HG03575 (cell line): ENCODE data around the gene CNTNAP2.

Source experiments
- ATAC-seq: cut with Tn5 transposase; IDR thresholded peaks from one replicate; pipeline ENCODE4 v1.9.1; 2021; ENCODE audit not compliant: unreplicated experiment, insufficient number of reproducible peaks, low FRiP score; ENCODE audit errors: extremely low read depth

Gene CNTNAP2

GRCh38 chr7:147829016-147829415, 1712.4 kb downstream of the CNTNAP2 start:
- no peak for ATAC-seq

GRCh38 chr7:147833557-147833956, 1717.0 kb downstream of the CNTNAP2 start:
- ATAC-seq: no peak

DNA sequence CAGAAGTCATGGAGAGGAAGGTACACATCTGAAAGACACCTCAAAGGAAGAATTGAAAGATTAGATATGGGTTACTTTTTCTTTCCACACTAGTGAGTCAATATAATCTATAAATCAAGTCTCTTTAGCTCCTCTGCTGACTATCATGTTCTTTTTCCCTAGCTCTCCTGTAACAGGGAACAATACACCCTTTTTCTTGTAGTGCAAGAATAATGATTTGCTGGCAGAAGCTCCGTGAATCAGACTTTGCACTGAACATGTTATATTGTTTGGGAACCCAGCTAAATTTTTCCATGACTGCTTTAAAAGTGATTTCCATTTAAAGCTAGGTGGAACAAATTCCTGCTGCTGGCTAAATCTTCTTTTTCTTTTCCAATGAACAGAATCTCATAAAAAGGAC, 1717.4 kb downstream of the CNTNAP2 start:
- no peak for ATAC-seq

DNA sequence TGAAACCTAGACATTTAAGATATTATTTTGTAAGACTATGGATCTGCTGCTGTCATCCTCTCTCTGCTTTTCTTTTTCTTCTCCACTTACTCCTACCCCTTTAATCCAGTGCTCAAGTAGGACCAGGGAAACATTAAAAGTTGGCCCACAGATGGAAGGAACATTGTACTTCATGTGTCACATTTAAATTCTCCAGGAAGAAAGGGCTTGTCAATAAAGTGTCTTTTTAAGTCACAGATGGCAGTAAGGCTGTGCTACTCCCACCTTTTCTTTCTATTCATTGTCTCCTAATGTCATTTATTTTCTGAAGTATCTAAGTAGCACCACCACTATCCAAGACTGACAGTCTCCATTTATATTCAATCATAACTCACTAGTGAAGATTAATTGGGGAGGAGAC, 1736.2 kb downstream of the CNTNAP2 start:
- ATAC-seq: no peak

DNA sequence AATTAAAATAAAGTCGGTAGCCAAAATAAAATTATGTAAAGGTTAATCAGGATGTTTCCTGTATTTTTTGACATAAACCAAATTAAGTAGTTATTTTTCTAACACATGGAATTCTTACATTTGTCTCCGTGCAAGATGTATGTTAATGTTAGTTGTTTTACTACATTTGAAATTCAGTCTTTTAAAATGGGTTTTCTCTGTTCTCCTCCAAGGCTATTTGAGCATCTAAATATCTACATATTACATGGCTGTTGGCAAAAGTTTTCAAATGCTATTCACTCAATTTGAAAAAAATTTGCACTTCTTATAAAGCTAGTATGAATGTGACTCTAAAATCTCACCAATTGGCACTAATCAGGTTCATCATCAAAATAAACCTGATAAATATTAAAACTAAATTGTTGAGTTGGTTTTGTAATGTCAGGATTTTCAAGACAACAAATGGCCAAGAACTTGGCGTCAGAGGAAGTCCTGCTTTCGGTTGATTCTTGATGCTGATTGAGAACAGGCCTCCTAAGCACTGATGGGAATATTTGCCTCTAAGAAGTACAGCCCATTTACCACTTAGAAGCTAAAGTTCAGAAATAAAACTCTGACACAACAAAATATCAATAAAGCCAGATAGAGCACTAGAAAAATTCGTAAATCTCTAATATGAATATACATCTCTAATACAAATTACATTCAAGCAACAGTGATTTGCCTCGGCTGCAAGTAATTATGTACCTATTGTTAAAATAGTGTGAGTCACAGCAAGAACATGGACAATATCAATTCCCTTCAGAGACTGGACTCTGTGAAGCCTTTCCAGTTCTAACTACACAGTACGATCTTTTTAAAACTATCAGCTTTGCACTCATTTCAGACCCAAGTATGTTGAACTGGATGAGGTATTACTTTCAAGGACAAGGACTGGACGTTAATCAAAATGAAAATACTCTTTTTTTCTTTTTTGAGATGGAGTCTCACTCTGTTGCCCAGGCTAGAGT, 1740.8 kb downstream of the CNTNAP2 start:
- ATAC-seq: no peak

DNA sequence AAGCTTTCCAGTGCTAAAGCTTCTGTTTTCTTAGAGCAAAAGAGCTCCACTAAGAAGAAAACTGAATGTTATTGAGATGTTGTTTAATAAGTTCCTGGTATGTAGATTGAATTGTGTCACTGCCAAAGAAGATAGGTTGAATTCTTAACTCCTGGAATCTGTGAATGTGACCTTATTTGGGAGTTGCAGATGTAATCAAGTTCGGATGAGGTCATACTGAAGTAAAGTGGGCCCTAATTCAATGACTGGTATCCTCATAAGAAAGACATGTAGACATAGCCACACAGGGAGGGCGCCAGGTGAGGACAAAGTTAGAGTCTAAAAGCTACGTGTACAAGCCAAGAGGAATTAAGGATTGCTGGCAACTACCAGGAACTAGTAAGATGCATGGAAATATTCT, 1741.8 kb downstream of the CNTNAP2 start:
- no peak for ATAC-seq

DNA sequence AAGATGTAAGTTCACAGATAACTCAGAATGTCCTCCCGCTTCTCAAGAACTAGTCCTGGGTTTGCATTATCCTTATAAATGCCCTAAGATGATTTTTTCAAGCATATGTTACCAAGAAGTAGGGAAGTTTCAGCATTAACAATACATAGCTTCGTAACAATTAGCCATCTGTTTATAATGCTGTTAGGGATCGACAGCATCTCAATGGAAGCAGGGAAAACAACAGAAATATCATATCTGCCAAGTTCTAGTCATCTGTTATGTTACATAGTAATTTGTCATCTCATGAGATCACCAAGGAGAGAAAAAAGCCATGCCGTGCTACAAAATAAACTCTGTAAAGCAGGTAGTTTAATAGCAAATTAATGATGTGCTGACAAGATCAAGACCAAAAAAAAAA, 1742.4 kb downstream of the CNTNAP2 start:
- no peak for ATAC-seq

DNA sequence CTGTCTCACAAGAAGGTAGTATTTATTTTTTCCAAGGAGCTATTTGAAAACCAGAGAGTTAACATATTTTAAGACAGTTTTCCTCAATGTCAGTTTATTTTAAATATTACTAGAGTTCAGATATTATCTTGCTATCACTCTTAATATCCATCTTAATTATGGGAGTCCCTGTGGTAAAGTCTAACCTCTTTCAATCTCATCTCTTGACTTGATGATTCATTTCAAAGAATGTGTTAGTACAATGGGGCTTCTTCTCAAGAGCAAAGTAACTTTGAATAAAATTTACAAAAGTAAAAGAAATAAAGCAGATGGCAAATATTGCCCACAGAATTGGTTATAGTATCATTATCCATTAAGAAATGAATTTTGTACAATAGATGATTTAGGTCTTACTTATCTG, 1742.9 kb downstream of the CNTNAP2 start:
- no peak for ATAC-seq

DNA sequence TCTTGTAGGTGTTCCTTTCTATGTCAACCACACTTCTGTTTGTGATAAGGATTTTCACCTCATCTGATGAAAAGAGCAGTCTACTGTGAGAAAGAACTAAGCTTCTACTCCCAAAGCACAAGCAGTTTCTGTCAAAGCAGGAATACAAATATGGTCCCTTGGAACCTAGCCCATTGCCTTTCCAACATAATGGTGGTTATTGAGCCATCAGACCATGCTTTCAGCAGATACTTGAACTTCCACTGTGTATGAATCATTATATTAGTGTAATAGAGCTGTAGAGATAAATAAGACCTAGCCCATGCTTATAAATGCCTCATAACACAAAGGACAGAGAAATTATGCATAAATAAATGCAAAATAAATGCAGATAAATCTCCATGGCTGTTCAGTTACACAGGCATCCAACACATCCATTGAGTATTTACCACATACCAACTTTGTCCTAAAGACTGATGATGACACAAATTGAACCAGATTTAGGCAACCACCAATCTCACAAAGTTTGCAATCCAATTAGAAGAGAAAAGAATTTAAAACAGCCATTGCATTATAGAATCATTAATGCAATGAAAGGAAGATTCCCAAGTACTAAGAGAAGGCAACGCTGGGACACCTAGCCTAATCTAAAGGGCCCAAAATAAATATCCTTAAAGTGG, 1744.6 kb downstream of the CNTNAP2 start:
- ATAC-seq: no peak

DNA sequence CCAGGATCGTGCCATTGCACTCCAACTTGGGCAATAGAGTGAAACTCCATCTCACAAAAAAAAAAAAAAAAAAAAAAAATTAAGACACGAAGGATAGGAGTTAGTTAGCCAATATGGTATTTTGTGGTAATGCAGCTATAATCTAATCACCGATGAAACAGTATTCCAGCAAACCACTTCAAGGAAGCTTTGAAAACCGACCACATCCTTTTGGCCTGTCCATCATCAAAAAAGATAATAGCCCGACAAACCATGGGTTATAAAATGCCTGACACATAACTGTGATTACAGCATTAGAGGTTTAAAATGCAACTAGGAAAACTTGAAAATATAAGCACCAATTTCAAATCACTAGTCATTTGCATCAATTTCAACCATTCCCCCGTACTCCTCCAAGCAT, 1745.3 kb downstream of the CNTNAP2 start:
- no peak for ATAC-seq

DNA sequence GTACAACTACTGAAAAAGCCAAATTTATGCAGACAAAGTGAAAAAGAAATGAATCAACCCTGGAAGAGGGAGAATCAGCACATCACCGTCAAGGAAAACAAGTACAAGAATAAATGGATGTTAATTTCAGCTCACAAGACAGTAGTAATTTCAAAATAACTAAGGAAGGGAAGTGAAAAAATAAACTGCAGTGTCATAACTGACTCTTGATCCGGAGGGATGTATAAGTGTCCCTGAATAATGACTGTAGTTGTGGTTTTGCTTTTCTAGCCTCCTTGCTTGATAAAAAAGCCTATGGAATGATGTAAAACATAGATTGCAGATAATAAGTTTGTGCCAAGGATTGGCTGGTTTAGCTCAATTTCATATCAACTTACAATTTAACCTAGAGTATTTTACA, 1752.9 kb downstream of the CNTNAP2 start:
- ATAC-seq: no peak

- ATAC-seq: no peak
Observed at GRCh38 chr7:147878912-147879661, 1762.5 kb downstream of the CNTNAP2 start.

DNA sequence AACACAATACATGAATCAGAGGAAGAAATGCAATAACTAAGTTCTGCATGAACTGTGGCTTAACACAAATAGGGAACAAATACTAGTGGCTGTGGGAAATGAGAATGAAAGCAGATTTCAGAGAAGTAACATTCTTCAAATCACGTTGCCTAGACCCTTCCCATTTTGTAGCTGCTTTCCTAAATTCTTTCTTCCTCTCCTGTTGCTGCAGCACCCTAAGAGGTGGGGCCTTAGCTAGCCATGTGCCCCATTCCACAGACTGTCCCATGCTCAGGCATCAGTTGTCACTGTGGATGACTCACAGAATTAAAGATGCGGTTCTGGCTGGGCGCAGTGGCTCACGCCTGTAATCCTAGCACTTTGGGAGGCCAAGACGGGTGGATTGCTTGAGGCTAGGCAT, 1769.3 kb downstream of the CNTNAP2 start:
- no peak for ATAC-seq

- no peak for ATAC-seq
Observed at GRCh38 chr7:147894271-147894670, 1777.7 kb downstream of the CNTNAP2 start.

GRCh38 chr7:147896121-147896520, 1779.5 kb downstream of the CNTNAP2 start:
- no peak for ATAC-seq

- no peak for ATAC-seq
Observed at GRCh38 chr7:147903536-147904218, 1787.1 kb downstream of the CNTNAP2 start.

- no peak for ATAC-seq
Observed at GRCh38 chr7:147904219-147904576, 1787.6 kb downstream of the CNTNAP2 start.

- ATAC-seq: no peak
Observed at GRCh38 chr7:147909431-147910148, 1793.0 kb downstream of the CNTNAP2 start.

DNA sequence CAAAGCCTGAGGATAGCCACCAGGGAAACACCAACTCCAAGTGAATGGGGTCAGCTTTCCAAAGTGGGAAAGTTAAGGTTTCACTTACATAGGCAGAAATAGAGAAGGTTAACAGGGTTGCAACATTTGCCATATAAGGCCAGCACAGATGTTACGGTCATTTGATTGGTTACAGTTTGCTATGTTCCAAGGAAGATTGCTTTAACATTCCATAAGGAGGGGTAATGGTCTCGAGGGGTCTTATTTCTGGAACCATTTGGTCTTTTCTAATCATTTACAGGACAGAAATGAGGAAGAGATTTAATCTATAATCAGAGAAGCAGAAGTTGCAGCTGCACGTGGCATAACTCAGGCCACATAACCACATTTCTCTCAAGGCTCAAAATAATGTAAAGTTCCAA, 1794.6 kb downstream of the CNTNAP2 start:
- ATAC-seq: no peak
